HG03442 (cell line): Measurements from ENCODE around the gene CPE.
"Not testable (repeated sequence)": the region's sequence is repeated elsewhere in the genome, so short reads cannot be mapped to it uniquely, and the experiment has no call there.

Experiments used
- ATAC-seq: cut with Tn5 transposase; IDR thresholded peaks from one replicate; pipeline ENCODE4 v1.9.1; 2021; ENCODE audit warnings: mild to moderate bottlenecking, moderate library complexity; ENCODE audit not compliant: unreplicated experiment

The CPE gene

DNA sequence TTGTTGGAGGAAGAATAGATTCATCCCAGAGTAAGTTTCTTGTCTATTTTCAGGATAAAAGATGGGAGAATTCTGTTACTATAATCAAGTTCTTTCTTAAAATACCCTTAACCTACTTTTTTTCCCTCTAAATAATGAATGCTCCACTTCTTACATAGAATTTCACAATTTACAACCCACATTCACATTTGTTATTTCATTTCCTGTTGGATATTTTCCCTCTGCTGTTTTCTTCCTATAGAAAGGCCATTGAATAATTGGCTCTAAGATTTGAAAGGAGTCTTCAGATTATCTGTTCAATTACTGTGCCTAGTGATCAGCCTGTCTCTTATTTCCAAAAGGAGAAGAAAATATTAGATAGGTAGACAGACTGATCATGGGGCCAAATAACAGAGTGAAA lies 79.7 kb downstream of the CPE start:
- ATAC-seq = no peak

DNA sequence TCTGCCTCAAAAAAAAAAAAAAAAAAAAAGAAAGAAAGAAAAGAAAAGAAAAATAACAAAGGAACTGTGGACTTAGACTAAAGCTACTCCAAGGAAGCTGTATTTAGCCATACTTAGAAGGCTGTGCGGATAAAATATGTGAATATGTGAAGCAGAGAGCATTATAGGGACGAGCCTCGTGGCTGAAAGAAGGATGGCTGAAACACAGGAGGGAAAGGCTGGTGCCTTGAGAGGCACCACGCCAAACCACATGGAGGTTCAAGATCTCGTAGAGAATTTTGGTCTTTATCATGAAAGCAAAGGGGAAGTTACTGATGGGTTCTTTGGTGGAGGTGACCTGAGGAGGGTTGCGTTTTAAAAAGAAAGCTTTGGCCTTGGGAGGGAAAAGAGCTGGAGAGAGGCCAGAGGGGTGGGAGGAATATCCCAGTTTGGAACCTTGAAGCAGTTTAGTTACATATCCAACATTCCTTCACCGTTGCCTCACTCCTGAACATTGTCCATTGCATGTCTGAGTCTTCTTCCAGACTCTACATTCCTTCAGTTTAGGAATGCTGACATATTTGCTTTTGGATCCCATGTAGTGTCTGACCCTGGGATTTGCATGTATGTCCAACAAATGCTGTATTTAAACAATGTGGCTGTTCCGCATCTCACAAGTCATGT lies 82.5 kb downstream of the CPE start:
- no peak for ATAC-seq

DNA sequence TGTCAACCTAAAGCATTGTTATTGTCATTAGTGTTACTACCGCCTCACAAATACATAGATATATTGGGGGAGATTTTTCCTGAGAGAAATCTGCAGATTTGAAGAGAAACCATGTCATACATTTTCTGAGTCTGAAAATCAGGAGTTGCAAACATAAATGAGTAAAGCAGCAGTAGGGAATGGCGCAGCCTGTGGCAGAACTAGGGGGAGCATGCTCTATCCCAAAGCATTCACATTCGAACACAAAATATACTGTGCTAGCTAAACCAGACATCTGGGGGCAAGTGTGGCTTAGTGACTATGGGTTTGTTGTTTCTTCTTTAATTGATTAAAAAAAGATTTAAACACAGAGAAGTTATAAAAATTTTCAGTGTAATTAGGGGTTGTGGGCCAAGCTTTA lies 83.2 kb downstream of the CPE start:
- no peak for ATAC-seq

DNA sequence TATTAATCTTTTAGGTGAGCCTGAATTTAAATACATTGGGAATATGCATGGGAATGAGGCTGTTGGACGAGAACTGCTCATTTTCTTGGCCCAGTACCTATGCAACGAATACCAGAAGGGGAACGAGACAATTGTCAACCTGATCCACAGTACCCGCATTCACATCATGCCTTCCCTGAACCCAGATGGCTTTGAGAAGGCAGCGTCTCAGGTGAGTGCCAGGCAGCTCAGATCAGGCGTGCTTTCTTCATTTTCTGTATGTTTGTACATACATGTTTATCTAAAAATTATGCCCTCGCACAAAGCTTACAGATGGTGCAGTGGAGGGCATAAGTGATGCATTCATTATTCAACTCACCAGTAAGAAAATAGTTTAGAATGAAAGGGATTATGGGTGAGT lies 85.6 kb downstream of the CPE start:
- ATAC-seq = no peak

DNA sequence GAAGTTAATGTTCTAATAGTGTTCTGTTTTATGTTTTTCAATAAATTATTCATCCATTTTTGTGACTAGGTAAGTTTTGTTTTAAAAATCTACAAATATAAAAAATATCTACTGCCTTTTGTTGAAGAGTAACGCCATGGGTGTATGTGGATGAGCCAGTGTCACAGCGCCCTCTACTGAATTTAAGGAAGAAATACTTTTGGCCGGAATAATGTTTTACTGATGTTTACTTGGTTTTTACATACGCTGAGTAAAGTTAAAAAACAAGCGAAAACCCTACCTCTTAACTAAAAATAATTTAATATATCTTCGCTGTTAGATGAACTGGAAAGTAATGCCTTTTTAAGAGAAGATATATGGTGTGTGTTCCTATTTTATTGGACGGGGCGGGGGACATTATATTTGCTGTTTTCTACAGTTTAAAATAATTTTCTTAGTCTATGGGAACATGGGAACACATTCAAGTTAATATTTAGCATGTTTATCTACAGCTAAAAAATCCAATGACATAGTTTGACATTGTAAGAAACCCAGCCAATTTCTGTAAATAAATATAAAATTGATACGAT lies 86.1 kb downstream of the CPE start:
- ATAC-seq = peak; percentile 73

DNA sequence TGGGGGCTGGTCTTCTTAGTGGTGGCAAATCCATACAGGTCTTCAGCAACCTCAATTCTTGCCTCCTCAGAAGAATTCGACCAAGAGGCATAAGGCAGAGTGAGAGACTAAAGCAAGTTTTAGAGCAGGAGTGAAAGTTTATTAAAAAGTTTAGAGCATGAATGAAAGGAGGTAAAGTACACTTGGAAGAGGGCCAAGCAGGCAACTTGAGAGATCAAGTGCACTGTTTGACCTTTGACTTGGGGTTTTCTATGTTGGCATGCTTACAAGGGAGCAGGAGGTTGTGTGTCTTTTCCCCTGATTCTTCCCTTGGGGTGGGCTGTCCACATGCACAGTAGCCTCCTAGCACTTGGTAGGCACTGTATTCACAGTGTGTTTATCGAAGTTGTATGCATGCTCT lies 91.2 kb downstream of the CPE start:
- ATAC-seq = no peak

DNA sequence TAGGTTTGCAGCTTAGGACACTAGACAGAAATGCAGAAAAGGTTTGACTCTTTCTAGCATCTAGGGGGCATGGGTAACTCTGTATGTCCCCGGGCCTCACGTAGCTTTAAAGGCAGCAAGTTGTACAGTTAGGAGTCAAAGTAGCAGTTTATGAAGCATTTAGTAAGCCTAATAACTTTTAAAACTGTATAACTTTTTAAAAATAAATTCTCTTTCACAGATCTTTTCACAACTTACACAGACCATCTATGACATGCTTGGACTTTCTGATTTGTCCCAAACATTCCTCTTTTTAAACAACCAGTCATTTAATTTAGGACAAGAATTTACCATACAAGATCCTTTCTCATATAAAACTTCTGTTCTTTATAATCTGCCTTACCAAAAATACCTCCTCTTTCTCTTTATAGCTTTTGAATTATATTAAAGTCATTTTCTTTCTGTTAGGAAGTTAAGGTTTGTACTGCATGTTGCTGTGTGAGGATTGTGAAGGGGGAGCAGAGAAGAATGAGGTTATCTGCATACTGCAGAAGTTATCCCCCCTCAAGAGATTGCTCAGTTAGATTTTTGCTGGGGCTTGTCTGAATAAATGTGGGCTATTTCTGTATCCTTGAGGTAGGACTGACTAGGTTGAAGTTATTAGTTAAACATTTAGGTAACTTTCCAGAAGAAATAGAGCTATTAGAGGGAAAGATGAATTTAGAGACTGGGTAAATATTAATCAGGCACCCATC lies 94.3 kb downstream of the CPE start:
- no peak for ATAC-seq

DNA sequence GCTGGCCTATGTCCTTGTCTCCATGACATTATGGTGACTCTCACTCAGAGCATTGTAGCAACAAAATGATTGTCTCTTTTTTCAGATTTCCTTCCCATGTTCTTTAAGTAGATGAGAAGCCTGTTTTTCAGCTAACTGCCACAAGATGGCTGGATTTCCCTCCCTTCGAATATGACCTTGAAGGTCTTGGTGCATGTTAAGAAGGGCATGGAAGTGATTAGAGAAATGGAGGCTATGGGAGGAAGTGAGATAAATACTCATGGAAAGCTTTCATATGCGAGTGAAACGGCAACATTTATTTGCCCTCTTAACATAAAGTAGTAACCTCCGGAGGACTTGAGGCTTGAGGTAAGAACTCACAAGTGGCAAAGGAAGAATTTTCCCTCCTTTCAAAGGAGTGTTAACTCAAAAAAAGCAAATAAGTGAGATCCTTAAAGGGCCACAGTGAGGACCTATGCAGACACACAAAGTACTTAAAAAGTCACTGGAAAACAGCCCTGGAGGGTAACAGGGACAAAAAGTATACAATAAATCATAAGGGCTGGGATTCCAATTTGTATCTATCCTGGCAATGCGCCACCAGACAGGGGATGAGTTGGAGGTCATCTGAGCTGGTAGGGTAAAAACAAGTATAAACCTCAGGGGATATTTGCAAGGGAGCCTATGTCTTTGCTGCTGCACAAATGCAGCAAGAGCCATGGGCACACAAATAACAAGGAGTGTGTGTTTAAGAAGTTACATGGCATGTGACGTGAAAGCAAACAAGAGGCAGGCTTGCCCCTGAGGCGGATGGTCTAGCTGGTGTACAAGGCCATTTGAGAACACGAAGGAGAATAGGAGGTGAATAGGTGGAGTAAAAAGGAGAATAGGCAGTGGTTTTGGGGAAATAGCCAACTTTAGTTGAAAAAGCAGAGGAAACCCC lies 96.2 kb downstream of the CPE start:
- no peak for ATAC-seq

DNA sequence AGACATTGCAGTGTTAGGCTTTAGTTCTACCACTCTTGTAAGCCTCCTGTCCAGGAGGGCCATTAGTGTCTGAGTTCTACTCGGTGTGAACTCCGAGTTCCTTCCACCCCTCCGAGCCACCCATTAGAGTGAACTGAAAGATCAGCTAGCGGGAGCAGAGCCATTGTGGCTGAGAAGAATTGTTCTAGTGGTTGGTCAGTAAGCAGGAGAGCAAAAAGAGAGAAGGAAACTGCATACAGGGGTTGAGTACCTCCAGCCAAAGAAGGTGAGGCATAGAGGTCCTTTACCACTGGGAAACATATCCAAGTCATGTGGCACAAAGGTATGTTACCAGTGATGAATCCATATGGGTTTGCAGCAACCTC lies 96.9 kb downstream of the CPE start:
- no peak for ATAC-seq

DNA sequence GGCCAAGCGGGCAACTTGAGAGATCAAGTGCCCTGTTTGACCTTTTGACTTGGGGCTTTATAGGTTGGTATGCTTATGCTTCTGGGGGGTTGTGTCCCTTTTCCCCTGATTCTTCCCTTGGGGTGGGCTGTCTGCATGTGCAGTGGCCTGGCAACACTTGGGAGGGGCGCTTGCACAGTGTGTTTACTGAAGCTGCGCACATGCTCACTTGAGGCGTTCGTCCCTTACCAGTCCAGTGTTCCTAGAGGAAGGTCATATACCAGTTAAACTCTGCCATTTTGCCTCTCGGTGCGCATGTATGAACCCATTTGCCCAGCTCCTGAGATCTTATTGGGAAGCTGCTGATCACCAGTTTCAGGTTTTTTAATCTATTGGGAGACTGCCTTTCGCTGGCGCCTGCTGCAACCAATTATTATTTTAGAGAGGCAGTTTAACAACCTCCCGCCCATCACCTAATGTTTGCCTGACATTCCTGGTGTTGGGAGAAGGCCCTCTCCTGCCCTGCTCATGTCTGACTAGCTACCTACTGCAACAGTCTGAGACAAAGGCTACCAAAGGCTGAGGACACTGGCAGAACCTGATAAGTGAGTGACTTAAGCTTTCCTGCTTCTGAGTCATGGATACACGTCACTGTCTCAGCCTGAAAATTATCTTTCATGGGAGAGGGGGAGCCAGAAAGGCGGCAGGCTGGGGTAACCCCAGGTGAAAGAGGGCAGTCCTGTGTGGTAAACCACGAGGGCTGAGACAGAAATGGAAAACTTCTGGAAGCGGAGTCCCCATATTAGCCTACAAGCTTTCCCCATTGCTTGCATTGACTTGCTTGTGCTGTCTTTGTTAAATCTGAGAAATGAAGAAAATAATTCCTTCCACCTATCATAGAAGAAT lies 97.6 kb downstream of the CPE start:
- ATAC-seq = no peak

DNA sequence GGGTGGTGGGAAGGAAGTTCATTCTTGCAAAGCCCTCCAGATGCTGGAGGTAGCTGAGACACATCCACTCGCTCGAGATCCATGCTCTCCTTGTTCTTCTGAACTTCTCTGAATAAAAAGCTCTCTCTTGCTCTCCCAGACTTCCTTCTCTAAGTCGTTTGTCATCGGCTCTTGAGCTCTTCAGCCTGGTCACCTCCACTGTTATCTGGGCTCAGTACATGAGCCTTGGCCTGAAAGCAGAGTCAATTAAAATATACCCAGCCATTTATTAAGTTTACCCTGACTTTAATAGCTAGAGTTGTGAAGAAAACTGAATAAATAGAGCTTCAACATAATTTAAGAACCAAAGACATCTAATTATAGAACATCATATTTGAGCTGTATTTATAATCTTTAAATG lies 99.0 kb downstream of the CPE start:
- ATAC-seq = no peak

DNA sequence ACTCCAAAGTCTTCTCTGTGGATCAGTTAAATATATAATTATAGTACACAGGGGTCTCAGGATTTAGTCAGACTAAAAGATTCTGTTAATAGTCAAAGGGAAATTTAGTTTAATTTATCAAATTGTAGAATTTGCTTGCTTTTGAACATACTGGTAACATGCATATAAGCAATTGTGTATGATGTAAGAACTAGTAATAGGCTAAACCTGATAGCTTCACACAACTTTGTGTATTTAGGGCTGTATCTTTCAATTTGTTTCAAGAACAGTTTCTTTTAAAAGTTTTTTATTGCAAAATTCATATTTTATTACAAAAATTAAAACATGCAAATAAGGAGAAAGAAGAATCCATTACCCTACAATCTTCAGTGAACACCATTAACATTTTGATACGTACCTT lies 99.5 kb downstream of the CPE start:
- no peak for ATAC-seq

DNA sequence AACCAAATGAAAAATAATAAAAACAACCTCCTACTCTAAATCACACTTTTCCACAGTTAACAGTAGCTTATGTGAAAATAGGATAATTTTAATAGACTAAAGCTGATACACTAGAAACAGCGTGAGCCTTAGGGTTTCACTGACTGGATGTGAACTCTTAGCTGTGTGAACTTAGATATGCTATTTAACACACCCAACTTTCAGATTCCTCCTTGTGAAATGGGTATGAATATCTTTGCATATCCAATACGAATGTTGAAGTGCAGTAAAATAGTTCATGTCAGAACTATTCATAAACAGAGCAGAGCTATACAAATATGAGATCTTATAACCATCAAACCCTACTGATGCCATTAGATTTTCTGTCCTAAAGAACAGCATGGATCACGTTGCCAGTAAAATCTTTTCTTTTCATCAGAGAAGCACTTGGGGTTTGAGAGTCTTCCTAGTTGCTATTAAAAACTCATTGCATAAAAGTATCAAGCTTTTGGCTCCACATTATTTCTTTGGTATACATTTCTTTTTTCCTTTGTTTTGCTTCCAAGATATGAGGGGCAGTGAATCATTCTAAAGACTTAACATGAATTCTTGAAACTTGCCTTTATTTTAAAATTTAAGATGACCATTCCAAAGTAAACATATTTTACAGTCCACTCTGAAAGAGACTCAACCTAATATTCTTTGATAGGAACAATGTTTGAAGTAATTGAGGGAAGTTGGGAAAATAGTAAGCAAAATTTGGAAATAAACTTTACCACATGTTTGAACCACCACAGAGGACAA lies 102.4 kb downstream of the CPE start:
- no peak for ATAC-seq

DNA sequence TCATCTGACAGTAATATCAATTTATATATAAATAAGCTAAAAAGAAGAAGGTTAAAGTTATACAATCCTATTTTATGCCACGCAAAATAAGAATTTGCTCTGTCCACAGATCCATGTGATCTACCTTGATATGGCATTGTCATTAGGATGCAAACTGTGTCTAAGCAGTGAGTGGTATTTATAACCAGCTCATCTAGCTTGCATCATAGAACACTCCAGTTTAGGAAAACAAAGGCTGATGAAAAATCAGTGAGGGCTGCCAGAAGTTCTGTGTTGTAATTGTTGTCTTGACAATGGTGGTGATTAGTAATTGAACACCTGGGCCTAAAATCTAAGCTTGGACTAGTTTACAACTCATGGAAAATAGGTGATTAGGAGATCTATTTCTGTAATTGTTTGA lies 111.0 kb downstream of the CPE start:
- no peak for ATAC-seq

DNA sequence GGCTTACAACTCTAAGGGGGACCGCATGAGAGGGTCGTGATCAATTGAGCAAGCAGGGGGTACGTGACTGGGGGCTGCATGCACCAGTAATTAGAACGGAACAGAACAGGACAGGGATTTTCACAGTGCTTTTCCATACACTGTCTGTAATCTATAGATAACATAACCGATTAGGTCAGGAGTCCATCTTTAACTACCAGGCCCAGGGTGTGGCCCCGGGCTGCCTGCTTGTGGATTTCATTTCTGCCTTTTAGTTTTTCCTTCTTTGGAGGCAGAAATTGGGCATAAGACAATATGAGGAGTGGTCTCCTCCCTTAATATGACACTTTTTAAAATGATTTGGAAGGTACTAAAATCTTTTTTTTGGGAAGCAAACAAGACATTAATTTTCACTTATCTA lies 113.8 kb downstream of the CPE start:
- ATAC-seq = not testable (repeated sequence)

DNA sequence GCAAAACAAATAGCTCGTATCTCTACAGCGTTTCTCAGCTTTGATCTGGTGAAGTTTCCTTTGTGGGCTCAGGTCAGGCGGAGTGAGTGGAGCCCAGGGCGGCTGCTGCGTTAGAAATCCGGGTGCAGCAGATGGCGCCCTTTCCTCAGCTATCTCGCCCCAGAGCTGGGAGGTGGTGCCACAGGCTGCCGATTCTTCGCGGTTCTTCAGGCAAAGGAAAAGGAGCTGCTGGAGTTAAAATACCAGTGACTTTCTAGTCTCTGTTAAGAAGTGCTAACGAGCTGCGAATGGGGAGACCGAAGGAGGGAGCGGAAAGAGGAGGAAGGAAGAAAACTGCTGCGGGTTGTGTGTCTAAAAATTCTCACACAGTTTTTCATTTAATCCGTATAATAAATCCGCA lies 114.6 kb downstream of the CPE start:
- peak; percentile 99 for ATAC-seq

DNA sequence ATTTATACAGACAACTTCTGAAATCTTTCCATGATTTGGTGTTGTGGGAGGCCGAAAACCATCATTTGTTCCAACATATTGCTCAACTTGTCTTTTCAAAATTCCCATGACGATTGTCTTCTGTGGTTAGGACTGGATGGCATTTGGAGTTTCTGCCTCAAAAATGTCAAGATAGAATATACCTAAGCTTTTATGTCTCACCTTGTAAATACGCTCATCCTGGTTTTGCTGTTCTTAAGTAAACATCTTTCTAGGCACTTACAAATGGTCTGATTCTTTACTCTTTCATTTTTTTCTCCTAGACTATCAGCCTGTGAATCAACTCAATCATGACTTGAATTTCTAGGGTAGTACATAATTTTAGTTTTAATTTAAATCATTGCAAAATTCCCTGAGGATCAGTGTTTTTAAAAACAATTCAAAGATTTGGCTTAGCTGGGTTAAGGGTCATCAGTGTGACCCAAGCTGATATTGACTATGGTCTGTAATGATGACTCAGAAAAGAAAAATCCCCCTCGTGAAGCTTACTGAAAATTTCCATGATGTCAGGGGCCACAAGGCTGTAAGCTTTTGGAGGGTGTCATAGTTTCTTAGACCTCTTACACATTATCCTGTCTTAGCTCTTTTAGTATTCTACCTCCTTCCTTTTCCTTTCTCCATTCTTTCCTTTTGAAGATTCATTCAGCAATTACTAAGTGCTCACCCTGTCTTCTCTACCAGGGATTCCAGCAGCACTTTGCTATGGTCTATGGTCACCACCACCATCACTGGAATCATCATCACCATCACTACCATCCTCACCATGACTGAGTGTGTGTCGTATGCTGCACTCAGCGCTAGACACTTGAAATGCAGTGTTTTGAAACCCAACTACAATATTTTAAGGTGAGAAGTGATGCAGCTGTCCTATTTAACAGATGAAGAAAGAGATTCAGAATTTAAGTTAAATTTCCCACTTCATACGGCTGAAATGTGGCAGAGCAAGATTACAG lies 124.4 kb downstream of the CPE start:
- ATAC-seq = peak; percentile 80

DNA sequence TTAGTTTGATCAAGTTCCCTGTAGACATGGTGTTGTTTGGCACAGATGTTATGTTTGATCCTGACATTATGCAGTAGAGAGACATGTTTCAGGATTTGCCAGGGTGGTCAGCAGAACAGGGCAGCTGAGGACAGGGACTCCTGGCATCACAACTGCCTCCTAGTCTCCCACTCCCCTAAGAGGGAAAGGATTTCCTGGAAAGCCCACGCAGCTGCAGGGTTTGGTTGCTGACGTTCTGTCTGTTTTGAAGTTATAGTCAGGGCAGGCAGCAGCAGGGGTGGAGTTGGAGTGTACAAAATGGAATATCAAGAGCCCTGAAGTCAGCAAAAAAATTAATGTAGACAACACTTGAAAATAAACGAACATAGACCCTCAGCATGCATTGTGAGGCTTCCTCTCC lies 125.4 kb downstream of the CPE start:
- no peak for ATAC-seq
